ENCODE measurements around the gene SIPA1L3. TPM values are rescaled to one million over a fixed set of nuclear protein-coding genes. Genes with fewer than 3 reads are reported as not detected.

The SIPA1L3 gene
- total and polyA plus RNA-seq, 9 of the 15 experiments (the other 6 are each of a cell fraction or from before 2014, with no cell fraction given), result 0.01 to 6.1 (median 2.5) TPM

DNA sequence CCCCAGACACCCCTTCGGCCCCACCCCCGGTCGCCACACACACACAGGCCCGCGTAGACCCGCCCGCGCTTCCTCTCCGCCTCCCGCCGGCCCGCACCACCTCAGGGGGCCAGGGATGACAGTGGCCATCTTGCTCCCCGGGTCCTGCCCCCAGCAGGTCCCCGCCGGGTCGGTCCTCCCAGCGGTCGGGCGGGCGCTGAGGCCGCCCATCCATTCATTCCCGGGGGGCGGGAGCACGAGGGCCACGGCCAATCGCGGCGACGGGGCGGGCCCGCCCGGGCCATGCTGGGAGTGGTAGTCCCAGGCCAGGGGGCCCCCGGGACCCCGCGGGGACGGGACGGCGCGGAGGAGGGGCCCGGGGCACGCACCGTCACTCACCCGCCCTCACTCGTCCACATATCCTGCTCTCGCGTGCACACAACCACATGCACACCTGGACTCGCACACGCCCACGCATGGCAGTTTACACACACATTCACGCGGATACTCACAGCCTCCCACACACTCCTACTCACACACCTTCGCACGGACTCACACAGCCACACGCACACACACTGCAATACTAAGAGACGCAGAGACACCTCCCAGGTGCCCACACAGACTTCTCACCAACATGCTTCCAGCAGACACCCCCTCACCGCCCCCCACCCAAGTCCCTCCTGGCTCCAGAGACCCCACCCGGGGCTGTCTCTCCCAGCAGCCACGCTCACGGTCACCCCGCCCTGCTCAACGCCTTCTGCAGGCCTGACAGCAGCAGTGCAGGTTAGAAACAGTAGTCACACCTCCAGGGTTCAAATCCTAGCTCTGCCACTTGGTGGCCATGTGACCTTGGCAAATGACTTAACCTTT, 317.2 kb downstream of the SIPA1L3 start, which contains the start of gene DPF1 (continued):
- TF ChIP-seq, protein P1, sequence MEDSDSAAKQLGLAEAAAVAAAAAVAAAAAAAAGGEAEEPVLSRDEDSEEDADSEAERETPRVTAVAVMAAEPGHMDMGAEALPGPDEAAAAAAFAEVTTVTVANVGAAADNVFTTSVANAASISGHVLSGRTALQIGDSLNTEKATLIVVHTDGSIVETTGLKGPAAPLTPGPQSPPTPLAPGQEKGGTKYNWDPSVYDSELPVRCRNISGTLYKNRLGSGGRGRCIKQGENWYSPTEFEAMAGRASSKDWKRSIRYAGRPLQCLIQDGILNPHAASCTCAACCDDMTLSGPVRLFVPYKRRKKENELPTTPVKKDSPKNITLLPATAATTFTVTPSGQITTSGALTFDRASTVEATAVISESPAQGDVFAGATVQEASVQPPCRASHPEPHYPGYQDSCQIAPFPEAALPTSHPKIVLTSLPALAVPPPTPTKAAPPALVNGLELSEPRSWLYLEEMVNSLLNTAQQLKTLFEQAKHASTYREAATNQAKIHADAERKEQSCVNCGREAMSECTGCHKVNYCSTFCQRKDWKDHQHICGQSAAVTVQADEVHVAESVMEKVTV (CRISPR knock-in tag; IDR thresholded peaks at IDR 0.05), result no peak
- TF ChIP-seq, protein P2, sequence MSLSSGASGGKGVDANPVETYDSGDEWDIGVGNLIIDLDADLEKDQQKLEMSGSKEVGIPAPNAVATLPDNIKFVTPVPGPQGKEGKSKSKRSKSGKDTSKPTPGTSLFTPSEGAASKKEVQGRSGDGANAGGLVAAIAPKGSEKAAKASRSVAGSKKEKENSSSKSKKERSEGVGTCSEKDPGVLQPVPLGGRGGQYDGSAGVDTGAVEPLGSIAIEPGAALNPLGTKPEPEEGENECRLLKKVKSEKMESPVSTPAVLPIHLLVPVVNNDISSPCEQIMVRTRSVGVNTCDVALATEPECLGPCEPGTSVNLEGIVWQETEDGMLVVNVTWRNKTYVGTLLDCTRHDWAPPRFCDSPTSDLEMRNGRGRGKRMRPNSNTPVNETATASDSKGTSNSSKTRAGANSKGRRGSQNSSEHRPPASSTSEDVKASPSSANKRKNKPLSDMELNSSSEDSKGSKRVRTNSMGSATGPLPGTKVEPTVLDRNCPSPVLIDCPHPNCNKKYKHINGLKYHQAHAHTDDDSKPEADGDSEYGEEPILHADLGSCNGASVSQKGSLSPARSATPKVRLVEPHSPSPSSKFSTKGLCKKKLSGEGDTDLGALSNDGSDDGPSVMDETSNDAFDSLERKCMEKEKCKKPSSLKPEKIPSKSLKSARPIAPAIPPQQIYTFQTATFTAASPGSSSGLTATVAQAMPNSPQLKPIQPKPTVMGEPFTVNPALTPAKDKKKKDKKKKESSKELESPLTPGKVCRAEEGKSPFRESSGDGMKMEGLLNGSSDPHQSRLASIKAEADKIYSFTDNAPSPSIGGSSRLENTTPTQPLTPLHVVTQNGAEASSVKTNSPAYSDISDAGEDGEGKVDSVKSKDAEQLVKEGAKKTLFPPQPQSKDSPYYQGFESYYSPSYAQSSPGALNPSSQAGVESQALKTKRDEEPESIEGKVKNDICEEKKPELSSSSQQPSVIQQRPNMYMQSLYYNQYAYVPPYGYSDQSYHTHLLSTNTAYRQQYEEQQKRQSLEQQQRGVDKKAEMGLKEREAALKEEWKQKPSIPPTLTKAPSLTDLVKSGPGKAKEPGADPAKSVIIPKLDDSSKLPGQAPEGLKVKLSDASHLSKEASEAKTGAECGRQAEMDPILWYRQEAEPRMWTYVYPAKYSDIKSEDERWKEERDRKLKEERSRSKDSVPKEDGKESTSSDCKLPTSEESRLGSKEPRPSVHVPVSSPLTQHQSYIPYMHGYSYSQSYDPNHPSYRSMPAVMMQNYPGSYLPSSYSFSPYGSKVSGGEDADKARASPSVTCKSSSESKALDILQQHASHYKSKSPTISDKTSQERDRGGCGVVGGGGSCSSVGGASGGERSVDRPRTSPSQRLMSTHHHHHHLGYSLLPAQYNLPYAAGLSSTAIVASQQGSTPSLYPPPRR (CRISPR knock-in tag; IDR thresholded peaks at IDR 0.05; ENCODE audit: borderline replicate concordance), result 0 out of 2 replicates have a peak, but pooled peaks have one; percentile 67
- TF ChIP-seq CHCHD3 (CRISPR knock-in tag; IDR thresholded peaks at IDR 0.05), result no peak
- TF ChIP-seq, protein P3, sequence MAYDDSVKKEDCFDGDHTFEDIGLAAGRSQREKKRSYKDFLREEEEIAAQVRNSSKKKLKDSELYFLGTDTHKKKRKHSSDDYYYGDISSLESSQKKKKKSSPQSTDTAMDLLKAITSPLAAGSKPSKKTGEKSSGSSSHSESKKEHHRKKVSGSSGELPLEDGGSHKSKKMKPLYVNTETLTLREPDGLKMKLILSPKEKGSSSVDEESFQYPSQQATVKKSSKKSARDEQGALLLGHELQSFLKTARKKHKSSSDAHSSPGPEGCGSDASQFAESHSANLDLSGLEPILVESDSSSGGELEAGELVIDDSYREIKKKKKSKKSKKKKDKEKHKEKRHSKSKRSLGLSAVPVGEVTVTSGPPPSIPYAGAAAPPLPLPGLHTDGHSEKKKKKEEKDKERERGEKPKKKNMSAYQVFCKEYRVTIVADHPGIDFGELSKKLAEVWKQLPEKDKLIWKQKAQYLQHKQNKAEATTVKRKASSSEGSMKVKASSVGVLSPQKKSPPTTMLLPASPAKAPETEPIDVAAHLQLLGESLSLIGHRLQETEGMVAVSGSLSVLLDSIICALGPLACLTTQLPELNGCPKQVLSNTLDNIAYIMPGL (CRISPR knock-in tag; IDR thresholded peaks at IDR 0.05), result no peak
- no peak for TF ChIP-seq ZNF766 (CRISPR knock-in tag; conservative IDR thresholded peaks at IDR 0.05)
- TF ChIP-seq PCBP1 (IDR thresholded peaks at IDR 0.05; ENCODE audit: low read depth, low read length, poor library complexity, severe bottlenecking), result peak; percentile 29
- TF ChIP-seq, protein P4, sequence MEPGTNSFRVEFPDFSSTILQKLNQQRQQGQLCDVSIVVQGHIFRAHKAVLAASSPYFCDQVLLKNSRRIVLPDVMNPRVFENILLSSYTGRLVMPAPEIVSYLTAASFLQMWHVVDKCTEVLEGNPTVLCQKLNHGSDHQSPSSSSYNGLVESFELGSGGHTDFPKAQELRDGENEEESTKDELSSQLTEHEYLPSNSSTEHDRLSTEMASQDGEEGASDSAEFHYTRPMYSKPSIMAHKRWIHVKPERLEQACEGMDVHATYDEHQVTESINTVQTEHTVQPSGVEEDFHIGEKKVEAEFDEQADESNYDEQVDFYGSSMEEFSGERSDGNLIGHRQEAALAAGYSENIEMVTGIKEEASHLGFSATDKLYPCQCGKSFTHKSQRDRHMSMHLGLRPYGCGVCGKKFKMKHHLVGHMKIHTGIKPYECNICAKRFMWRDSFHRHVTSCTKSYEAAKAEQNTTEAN (CRISPR knock-in tag; IDR thresholded peaks at IDR 0.05), result peak; percentile 90; the same call in 1 of the 2 replicates
- TF ChIP-seq SNIP1 (IDR thresholded peaks at IDR 0.05; ENCODE audit: low read depth), result no peak
- no peak for TF ChIP-seq ZNF253 (CRISPR knock-in tag; conservative IDR thresholded peaks at IDR 0.05)
- no peak for TF ChIP-seq ZBTB1 (CRISPR knock-in tag; IDR thresholded peaks at IDR 0.05; ENCODE audit: borderline replicate concordance, low read depth)
- TF ChIP-seq POLR2A (conservative IDR thresholded peaks at IDR 0.05), result peak; percentile 57
- TF ChIP-seq ZNF764 (CRISPR knock-in tag; IDR thresholded peaks at IDR 0.05; ENCODE audit: low read depth), result no peak
- TF ChIP-seq, protein P5, sequence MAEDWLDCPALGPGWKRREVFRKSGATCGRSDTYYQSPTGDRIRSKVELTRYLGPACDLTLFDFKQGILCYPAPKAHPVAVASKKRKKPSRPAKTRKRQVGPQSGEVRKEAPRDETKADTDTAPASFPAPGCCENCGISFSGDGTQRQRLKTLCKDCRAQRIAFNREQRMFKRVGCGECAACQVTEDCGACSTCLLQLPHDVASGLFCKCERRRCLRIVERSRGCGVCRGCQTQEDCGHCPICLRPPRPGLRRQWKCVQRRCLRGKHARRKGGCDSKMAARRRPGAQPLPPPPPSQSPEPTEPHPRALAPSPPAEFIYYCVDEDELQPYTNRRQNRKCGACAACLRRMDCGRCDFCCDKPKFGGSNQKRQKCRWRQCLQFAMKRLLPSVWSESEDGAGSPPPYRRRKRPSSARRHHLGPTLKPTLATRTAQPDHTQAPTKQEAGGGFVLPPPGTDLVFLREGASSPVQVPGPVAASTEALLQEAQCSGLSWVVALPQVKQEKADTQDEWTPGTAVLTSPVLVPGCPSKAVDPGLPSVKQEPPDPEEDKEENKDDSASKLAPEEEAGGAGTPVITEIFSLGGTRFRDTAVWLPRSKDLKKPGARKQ (CRISPR knock-in tag; IDR thresholded peaks at IDR 0.05), result no peak
- peak; percentile 88 for TF ChIP-seq SP1 (CRISPR knock-in tag; IDR thresholded peaks at IDR 0.05)

Data from K562 (cell line).